Measurements from ENCODE around the gene PRDM10.
A peak's percentile ranks its signal among the peaks of the same experiment; 100 is the strongest.

PRDM10 gene

DNA sequence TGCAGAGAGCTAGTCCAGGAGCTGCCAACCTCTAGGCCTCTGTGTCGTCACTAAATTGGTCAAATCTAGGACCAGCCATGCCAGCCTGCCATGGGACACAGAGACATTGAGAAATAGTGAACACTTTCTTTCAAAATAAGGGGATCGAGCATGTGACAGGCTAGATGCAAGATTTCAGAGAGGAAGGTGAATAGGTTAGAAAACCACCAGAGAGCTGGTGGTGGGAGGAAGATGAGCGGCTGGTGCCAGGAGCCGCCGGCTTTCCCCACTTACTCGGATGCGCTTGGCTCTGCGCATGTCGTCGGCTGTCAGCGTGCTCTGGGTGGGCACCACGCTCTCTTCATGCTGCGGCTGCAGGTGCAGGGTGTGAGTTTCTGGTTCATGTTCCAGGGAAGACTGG is 71.9 kb downstream of the PRDM10 start:
- no peak for DNase-seq (ENCODE audit: low read depth)
- TF ChIP-seq MAX (IDR thresholded peaks at IDR 0.05; ENCODE audit: low read depth, low read length) (no peak), MYC (IDR thresholded peaks at IDR 0.05; ENCODE audit: low read depth, low read length) (no peak), CTCF (IDR thresholded peaks at IDR 0.05; ENCODE audit: low read depth, low read length) (no peak), POLR2A (IDR thresholded peaks at IDR 0.05; ENCODE audit: extremely low read depth, insufficient read length) (no peak)
- H3K4me3 ChIP-seq (ENCODE audit: low read depth, low read length) = no peak overlapping the region

DNA sequence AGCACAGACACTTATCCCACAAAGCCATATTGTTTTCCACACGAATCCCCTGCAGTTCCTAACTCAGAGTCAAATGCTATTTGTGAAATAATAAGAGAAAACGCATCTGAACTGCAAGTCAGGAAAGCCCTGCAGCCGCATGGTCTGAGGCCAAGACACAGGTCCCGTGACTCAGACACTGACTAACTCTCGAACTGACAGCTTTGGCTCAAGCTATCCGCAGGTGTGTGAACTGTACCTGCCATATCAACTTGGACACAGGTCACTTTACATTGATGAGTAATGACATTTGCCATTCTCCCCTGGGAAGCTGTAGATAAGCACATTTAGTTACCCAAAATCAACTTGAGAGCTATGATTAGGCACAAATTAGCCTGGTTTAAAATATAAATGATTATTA is 72.3 kb downstream of the PRDM10 start:
- no peak for TF ChIP-seq CTCF (IDR thresholded peaks at IDR 0.05; ENCODE audit: low read depth, low read length)
- no peak for TF ChIP-seq POLR2A (IDR thresholded peaks at IDR 0.05; ENCODE audit: extremely low read depth, insufficient read length)
- TF ChIP-seq MAX (IDR thresholded peaks at IDR 0.05; ENCODE audit: low read depth, low read length) = peak; percentile 27; the same call in 1 of the 2 replicates
- DNase-seq (ENCODE audit: low read depth) = no peak
- H3K4me3 ChIP-seq (ENCODE audit: low read depth, low read length) = no peak overlapping the region

GRCh38 chr11:129929721-129930120 is 72.9 kb downstream of the PRDM10 start:
- TF ChIP-seq CTCF (IDR thresholded peaks at IDR 0.05; ENCODE audit: low read depth, low read length) (no peak), MYC (IDR thresholded peaks at IDR 0.05; ENCODE audit: low read depth, low read length) (no peak), MAX (IDR thresholded peaks at IDR 0.05; ENCODE audit: low read depth, low read length) (no peak), POLR2A (IDR thresholded peaks at IDR 0.05; ENCODE audit: extremely low read depth, insufficient read length) (no peak)
- H3K4me3 ChIP-seq (ENCODE audit: low read depth, low read length) = no peak overlapping the region
- no peak for DNase-seq (ENCODE audit: low read depth)

- DNase-seq (ENCODE audit: low read depth) = no peak
- TF ChIP-seq CTCF (IDR thresholded peaks at IDR 0.05; ENCODE audit: low read depth, low read length) = no peak
- TF ChIP-seq POLR2A (IDR thresholded peaks at IDR 0.05; ENCODE audit: extremely low read depth, insufficient read length) = no peak
- TF ChIP-seq MAX (IDR thresholded peaks at IDR 0.05; ENCODE audit: low read depth, low read length) = no peak
- H3K4me3 ChIP-seq (ENCODE audit: low read depth, low read length) = no peak overlapping the region
Observed at GRCh38 chr11:129928923-129929692, 73.5 kb downstream of the PRDM10 start.

DNA sequence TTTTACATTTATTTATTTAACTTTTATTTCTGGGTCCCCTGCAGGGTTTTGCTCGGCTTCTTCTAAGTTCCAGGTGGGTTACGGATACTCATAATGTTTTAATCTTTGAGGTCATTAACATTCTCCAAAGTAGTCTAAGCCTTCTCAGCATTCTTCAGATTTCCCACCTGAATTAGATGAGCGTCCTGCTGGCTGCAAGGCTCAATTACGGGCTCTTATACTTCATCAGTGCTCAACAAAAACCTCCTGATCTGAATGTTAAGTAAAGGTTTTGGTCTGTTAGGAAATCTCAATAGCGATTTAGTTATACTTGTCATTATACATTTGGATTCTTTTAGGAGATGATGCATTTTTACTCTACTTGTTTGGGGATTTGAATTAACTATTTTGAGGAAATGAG is 80.0 kb downstream of the PRDM10 start:
- DNase-seq (ENCODE audit: low read depth) = no peak
- no peak overlapping the region for H3K4me3 ChIP-seq (ENCODE audit: low read depth, low read length)
- TF ChIP-seq POLR2A (IDR thresholded peaks at IDR 0.05; ENCODE audit: extremely low read depth, insufficient read length) = no peak
- no peak for TF ChIP-seq CTCF (IDR thresholded peaks at IDR 0.05; ENCODE audit: low read depth, low read length)
- no peak for TF ChIP-seq MAX (IDR thresholded peaks at IDR 0.05; ENCODE audit: low read depth, low read length)
- no peak for TF ChIP-seq MYC (IDR thresholded peaks at IDR 0.05; ENCODE audit: low read depth, low read length)

All from NB4 (cell line).